CD4-positive, alpha-beta T cell treated with Interleukin-6 for 4 hours (primary cell): ENCODE results near the gene MOGAT2.

Experiments
- DNase-seq: peaks from one replicate; pipeline ENCODE4 v3.0.0-alpha.2; 2020; ENCODE audit warnings: mixed read lengths

Gene MOGAT2

DNA sequence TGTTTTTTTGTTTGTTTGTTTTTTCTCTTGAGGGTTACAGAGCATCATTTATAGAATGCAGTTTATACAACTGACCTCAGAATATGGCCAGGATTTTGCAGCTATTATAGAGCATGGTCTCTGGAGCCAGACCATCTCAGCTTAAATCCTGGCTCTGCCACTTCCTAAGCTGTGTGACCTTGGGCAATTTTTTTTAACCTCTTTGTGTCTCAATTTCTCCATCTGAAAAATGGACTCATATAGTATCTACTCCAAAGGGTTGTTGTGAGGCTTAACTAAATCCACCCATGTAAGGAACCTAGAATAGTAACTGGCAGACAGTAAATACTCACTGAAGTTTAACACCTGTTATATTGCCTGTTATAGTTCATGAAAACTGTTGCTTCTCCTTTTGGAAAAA lies 42.6 kb downstream of the MOGAT2 start:
- DNase-seq = no peak

- DNase-seq = no peak
Observed at GRCh38 chr11:75760710-75761493, 43.3 kb downstream of the MOGAT2 start.

- no peak for DNase-seq
Observed at GRCh38 chr11:75762158-75762557, 44.5 kb downstream of the MOGAT2 start.

DNA sequence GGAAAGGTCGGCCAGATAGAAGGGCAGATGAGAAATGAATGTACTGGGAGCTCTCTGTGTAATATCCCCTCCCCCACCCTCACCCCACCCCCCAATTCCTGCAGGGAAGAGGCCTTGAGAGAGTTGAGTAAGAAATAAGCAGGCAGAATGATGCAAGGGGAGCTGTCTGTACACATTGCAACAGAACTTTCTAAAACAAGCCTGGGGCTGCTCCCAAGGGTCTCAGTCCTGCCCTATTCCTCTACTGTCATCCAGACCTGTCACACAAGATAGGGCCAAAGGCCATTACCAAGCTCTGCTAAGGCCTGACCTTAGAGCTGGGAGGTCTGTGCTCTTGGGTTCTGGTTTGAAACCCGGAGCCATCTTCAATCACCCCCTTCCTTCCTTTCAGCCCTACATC lies 45.2 kb downstream of the MOGAT2 start:
- DNase-seq = no peak

- DNase-seq = no peak
Observed at GRCh38 chr11:75763846-75764245, 46.2 kb downstream of the MOGAT2 start.

DNA sequence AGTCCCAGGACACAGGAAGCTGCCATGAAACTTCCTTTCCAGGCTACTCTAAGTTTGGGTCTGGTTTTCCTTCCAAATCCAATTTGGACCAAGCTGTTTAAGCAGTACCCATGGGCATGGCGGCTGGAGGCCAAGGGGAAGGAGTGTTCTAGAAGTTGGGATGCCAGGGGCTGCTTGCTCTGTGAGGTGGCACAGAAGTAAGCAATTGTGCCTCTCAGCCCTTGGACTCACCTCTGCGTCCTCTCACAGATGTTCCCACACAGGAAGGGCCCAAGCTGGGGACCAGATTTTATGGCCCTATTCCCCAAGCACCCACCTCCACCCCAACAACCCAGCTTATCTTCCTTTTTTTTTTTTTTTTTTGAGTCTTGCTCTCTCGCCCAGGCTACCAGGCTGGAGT lies 47.5 kb downstream of the MOGAT2 start:
- no peak for DNase-seq

DNA sequence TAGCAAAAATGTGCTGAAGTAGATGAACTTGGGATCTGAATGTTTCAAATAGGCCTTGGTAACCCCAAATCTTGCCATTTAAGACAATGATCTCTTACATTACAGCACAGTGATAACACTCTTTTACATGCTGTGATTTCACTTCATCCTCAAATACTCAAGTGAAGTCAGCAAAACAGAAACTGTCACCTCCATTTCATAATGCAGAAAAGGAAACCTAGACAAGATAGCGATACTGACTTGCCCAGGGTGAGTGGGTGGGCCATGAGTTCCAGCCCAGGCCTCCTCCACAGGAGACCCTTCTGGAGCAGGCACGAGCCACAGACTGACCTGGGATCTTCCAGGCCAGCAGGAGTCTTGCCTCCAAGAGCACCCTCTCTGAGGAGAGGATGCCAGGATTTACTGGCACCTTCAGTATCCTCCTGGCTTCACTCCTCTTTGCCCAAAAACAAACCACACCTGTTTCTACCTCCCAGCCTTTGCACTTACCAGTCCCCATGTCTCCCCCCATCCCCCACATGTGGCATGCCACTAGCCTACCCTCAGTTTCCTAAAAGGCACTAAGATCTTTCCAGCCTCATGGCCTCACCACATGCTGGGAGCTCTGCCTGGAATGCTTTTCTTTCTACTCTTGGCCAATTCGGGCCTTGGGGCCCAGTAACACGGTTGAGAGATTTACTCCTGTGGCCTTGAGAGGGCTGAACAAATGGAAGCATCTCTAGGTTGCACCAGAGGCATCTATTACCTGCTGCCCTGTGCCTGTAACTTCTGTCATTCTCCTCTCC lies 49.0 kb downstream of the MOGAT2 start:
- DNase-seq = no peak

DNA sequence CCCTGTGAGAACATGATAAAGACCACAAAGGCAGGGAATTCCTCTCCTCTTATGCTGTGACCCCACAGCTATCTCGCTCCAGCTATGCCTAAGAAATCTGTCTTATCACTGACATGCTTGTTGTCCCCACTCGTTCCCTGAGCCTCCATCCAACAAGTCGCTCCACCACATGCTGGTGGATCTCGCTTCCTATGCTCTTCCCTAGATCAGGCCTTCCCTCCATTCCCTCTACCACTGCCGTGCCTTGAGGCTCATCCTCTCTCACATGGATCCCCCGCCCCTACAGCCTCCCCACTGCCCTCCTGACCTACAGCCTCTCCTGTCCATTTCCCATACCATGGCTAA lies 49.6 kb downstream of the MOGAT2 start:
- no peak for DNase-seq

- no peak for DNase-seq
Observed at GRCh38 chr11:75767793-75768111, 50.1 kb downstream of the MOGAT2 start.

- DNase-seq = peak; percentile 71
Observed at GRCh38 chr11:75768112-75768908, 50.7 kb downstream of the MOGAT2 start, which contains the start of gene DGAT2. Gene DGAT2, plus strand, starts transcription at chr11:75768778. Its CDS starts 214 bp downstream, at chr11:75768992.

- peak; percentile 7 for DNase-seq
Observed at GRCh38 chr11:75768909-75769771, 51.5 kb downstream of the MOGAT2 start.

DNA sequence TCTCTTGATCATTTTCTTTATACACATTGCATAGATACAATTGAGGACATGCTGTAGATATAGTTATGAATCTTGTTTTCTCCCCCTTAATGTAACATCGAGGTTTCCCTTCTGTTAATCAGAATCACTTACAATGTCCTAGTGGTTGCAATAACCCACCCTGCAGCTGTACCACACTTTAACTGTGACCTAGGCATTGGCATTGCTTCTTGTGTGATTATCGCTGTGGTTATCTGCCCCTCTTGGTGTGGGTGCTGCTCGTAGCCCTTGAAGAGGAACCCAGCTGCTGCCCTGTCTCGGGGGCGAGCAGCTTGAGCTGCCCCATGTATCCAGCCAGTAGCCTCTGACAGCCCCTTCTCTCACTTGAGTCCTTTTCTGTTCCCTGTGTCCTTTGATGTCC lies 52.5 kb downstream of the MOGAT2 start:
- DNase-seq = no peak

DNA sequence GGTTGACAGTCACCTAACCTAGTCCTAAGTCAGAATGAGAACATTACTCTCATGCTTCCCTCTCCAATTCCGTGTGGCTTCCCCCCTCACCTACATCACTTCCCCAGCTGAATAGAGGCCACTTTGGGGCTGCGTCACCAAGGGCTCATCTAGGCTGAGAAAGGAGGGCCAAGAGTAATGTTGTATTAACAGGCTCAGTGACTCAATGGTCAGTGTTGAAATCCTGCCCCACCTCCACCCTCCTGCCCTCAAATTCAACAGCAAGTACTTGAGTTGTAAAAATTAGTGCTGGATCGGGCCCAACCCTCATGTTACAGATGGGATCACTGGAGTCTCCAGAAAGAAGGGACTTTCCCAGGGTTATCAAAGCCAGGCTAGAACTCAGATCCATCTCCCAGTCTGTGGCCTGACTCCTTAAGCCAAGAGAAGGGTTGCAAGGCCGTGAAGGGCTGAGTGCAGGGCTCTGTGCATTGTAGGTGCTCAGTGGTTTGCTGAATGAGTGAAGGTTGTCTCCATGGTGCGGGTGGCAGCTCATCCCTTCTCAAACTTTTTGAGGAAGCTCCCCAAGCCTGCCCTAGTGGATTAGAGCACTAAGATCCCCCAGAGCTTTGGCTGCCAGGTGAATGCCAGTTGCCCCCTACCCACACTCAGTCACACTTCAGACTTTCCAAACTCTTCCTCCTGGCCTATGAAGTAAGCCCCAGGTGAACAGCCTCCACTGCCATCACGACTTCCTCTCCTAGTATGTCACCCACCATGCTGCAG lies 54.2 kb downstream of the MOGAT2 start:
- no peak for DNase-seq

GRCh38 chr11:75773595-75774353 lies 56.1 kb downstream of the MOGAT2 start:
- DNase-seq = no peak

GRCh38 chr11:75775056-75775455 lies 57.4 kb downstream of the MOGAT2 start:
- DNase-seq = no peak

DNA sequence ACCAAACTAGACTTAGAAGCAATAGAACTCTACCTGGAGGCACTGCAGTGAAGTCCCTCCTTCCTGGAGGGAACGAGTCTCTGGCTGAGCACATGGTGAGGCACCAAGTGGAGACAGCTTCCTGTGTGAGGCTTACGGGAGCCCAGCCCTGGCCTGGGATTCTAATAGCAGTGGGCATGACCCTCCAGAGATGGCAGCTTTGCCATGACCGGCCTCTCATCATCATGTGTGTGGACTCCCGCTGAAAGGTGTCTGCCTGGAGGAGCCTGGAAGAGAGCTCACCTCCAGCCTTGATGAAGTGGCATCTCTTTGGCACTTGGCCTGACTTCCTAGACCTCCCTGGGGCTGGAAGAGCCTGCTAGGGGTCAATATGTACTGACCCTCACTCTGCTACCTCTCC lies 58.9 kb downstream of the MOGAT2 start:
- no peak for DNase-seq

DNA sequence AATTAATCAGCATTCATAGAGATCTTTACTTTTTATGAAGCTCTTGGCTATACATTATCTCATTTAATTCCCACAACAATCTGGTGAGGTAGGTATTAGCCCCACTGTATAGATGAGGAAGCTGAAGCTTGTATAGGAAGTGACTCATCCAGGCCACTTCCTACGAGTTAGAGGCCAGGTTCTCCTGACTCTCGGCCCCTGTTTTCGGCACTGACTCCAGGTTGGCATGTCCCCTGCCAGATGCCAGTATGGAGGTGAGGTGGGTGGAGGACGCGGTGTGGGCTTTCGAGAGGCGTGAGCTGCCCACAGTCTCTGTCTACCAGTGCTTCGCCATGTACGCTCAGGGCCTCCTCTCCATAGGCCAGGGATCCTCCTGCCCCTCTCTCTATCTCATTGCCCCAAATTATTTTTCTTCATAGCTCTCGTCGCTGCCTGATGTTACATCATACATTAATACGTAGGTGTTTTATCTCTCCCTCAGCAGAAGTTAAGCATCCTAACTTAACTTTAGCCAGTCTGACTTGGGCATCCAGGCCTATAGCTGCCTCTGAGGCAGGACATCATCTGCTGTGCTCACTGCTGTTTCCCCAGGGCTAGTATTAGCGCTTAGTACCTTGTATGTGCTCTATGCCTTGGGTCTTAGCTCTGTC lies 59.9 kb downstream of the MOGAT2 start:
- DNase-seq = no peak

DNA sequence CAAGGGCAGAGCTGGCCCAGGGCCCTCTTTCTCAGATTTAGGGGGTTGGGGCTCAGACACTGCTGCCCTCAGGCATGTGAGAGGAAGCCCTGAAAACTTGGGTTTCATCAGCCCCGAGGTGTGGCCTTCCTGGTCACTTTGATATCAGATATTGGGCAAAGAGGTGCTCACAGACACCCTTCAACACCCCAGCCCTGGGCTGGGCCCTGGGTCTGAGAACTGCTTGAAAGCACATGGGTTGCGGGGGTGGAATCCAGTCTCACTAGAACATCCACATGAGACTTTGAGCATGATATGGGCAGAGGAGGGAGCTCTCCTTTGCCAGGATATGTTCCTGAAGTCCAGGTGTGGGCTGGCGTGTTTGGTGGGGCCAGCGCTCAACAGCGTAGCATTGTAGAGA lies 61.3 kb downstream of the MOGAT2 start:
- no peak for DNase-seq

- no peak for DNase-seq
Observed at GRCh38 chr11:75779960-75780359, 62.3 kb downstream of the MOGAT2 start.

DNA sequence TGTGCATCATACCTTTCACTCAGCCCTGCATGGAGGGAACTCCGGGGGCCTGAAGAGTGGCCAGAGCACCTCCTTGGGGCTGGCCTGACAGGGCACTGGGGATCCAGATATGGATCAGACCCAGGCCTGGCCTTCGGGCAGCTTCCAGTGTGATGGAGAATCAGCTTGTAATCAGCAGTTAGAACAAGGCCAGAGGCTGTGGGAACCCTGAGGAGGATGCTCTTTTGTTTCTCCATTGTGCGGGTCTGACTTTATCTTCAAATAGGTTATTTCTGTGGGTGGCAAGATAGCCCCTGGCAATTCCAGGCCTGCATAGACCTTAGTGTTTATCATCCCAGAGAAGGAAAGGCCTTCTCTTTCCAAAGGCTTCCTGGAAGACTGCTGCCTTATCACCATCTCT lies 63.2 kb downstream of the MOGAT2 start:
- no peak for DNase-seq

DNA sequence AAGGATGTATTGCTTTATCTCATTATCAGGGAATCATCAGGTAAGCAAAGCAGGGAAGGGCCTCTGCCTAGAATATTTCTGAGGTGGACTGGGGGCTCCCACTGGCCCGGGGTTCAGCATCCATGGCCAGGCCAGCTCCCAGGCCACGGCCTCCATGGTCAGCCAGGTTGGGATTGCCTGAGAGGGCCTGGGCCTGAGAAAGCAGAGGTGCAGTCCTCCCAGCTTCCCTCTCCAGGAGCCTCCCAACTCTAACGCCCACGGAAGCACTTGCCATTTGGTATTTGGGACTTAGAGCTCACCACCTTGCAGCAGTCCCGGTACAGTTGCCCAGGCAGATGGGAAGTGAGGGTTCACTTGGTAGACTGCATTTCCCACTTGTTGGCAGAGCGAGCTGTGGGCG lies 63.7 kb downstream of the MOGAT2 start:
- no peak for DNase-seq
